Measurements from ENCODE around the gene CYB561. TPM values are rescaled to one million over a fixed set of nuclear protein-coding genes. Genes with fewer than 3 reads are reported as not detected.

CYB561 gene
- total and polyA plus RNA-seq, 10 of the 15 experiments (the other 5 are each of a cell fraction or from before 2014, with no cell fraction given), result 0.52 to 6.9 (median 2.5) TPM

DNA sequence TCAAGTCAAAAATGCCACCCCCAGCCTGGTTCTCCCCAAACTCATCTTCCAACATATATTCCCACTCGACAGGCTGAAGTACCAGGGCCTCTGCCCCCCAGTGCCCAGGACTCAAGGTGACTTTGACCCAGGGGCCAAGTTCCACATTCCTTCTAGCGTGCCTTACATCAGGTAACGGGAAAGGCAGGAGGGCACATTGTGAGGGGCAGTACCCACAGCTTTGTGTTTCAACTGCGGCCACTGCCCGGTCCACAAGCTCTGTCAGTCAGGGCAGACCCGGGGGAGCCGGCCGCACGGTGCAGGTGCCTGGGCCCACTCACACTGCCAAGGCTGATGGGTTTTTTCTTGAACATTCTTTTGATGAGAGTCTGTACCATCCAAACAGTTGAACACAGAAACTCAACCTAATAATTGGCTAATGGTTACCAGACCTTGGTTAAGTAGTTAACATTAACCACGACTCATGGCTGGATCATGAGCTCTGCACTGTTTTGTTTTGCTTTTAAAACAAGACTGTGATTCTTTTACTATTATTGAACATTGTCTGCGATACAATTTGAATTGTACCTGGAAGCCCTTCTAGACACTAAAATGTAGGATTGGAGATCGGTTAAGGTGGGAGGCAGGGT, 48.3 kb upstream of the CYB561 start:
- Histone ChIP-seq H3K9me3 (replicated peaks; ENCODE audit: control insufficient read depth, insufficient read depth, low read length) (no peaks in the 10 kb centered on the region), H3K27me3 (replicated peaks in 1 of 2; ENCODE audit: control insufficient read depth in 2 of 2, insufficient read depth in 2 of 2, low read length in 1 of 2) (peaks cover 0 to 1% of the 10 kb centered on the region in 2 experiments; a peak in 3 of 4 replicates), H3K4me3 (no peak overlapping the region), H4K20me1 (ENCODE audit: control insufficient read depth, insufficient read depth) (no peaks in the 10 kb centered on the region), H2AFZ (ENCODE audit: control insufficient read depth, low read depth, low read length) (no peak overlapping the region), H3K36me3 (ENCODE audit: control insufficient read depth in 2 of 2, insufficient read depth in 2 of 2, low read length in 1 of 2) (no peaks in the 10 kb centered on the region), H3K4me1 (ENCODE audit: control insufficient read depth, insufficient read depth, low read length) (no peaks in the 10 kb centered on the region), H3K9ac (ENCODE audit: control insufficient read depth, insufficient read depth, low read length) (no peak overlapping the region), H3K79me2 (ENCODE audit: control insufficient read depth, insufficient read depth, low read length) (no peaks in the 10 kb centered on the region), H3K4me2 (ENCODE audit: control insufficient read depth, insufficient read depth) (no peak overlapping the region), H3K27ac (ENCODE audit: control insufficient read depth, insufficient read depth) (no peak overlapping the region)
- ATAC-seq, result no peak
- no peak for DNase-seq (ENCODE audit: low read depth, low spot score)
- in situ Hi-C loops (cut with MboI), result no loop called here
- POLR2A ChIA-PET, result no interaction called here
- BruUV-seq (replicated peaks), result no TSS peak
- CTCF ChIA-PET, result interaction anchor here (1.0 to 1.4 kb wide), 2 partner anchors 20 to 372 kb away, joined by 3 read pairs; no protein-coding TSS in a partner anchor
- SMC1A ChIA-PET (ENCODE audit: uncharacterized antibody, unreplicated experiment), result no interaction called here
- FAIRE-seq, result no peak
- RAD21 ChIA-PET (ENCODE audit: unreplicated experiment), result interaction anchor here (1.0 kb wide), 1 partner anchor 69 kb away, joined by 3 read pairs; no protein-coding TSS in a partner anchor
- 42% methylated on average over 12 of the region's 12 CpGs for WGBS (ENCODE audit: insufficient coverage, insufficient replicate concordance, low lambda C conversion rate, missing lambda C conversion rate)
- intact Hi-C loops (cut with micrococcal nuclease; ENCODE audit: unreplicated experiment), result no loop called here
- TF ChIP-seq, protein P1, sequence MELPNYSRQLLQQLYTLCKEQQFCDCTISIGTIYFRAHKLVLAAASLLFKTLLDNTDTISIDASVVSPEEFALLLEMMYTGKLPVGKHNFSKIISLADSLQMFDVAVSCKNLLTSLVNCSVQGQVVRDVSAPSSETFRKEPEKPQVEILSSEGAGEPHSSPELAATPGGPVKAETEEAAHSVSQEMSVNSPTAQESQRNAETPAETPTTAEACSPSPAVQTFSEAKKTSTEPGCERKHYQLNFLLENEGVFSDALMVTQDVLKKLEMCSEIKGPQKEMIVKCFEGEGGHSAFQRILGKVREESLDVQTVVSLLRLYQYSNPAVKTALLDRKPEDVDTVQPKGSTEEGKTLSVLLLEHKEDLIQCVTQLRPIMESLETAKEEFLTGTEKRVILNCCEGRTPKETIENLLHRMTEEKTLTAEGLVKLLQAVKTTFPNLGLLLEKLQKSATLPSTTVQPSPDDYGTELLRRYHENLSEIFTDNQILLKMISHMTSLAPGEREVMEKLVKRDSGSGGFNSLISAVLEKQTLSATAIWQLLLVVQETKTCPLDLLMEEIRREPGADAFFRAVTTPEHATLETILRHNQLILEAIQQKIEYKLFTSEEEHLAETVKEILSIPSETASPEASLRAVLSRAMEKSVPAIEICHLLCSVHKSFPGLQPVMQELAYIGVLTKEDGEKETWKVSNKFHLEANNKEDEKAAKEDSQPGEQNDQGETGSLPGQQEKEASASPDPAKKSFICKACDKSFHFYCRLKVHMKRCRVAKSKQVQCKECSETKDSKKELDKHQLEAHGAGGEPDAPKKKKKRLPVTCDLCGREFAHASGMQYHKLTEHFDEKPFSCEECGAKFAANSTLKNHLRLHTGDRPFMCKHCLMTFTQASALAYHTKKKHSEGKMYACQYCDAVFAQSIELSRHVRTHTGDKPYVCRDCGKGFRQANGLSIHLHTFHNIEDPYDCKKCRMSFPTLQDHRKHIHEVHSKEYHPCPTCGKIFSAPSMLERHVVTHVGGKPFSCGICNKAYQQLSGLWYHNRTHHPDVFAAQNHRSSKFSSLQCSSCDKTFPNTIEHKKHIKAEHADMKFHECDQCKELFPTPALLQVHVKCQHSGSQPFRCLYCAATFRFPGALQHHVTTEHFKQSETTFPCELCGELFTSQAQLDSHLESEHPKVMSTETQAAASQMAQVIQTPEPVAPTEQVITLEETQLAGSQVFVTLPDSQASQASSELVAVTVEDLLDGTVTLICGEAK (IDR thresholded peaks at IDR 0.05; ENCODE audit: borderline replicate concordance), result no peak
- no peak for TF ChIP-seq JUND (IDR thresholded peaks at IDR 0.05; ENCODE audit: low read depth, low read length)
- no peak for TF ChIP-seq TARDBP (IDR thresholded peaks at IDR 0.05; ENCODE audit: borderline replicate concordance)
- no peak for TF ChIP-seq NBN (IDR thresholded peaks at IDR 0.05)
- TF ChIP-seq BMI1 (IDR thresholded peaks at IDR 0.05; ENCODE audit: borderline replicate concordance), result no peak
- no peak for TF ChIP-seq TAF1 (IDR thresholded peaks at IDR 0.05; ENCODE audit: borderline replicate concordance, low read depth, low read length)
- TF ChIP-seq BCLAF1 (IDR thresholded peaks at IDR 0.05), result no peak
- TF ChIP-seq ZZZ3 (IDR thresholded peaks at IDR 0.05; ENCODE audit: control insufficient read depth, insufficient read length, low read depth), result no peak
- TF ChIP-seq, protein P2, sequence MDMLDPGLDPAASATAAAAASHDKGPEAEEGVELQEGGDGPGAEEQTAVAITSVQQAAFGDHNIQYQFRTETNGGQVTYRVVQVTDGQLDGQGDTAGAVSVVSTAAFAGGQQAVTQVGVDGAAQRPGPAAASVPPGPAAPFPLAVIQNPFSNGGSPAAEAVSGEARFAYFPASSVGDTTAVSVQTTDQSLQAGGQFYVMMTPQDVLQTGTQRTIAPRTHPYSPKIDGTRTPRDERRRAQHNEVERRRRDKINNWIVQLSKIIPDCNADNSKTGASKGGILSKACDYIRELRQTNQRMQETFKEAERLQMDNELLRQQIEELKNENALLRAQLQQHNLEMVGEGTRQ (IDR thresholded peaks at IDR 0.05; ENCODE audit: borderline replicate concordance, low read depth, low read length), result no peak
- TF ChIP-seq CBX3 (IDR thresholded peaks at IDR 0.05; ENCODE audit: borderline replicate concordance, low read depth), result no peak
- TF ChIP-seq, protein P3, sequence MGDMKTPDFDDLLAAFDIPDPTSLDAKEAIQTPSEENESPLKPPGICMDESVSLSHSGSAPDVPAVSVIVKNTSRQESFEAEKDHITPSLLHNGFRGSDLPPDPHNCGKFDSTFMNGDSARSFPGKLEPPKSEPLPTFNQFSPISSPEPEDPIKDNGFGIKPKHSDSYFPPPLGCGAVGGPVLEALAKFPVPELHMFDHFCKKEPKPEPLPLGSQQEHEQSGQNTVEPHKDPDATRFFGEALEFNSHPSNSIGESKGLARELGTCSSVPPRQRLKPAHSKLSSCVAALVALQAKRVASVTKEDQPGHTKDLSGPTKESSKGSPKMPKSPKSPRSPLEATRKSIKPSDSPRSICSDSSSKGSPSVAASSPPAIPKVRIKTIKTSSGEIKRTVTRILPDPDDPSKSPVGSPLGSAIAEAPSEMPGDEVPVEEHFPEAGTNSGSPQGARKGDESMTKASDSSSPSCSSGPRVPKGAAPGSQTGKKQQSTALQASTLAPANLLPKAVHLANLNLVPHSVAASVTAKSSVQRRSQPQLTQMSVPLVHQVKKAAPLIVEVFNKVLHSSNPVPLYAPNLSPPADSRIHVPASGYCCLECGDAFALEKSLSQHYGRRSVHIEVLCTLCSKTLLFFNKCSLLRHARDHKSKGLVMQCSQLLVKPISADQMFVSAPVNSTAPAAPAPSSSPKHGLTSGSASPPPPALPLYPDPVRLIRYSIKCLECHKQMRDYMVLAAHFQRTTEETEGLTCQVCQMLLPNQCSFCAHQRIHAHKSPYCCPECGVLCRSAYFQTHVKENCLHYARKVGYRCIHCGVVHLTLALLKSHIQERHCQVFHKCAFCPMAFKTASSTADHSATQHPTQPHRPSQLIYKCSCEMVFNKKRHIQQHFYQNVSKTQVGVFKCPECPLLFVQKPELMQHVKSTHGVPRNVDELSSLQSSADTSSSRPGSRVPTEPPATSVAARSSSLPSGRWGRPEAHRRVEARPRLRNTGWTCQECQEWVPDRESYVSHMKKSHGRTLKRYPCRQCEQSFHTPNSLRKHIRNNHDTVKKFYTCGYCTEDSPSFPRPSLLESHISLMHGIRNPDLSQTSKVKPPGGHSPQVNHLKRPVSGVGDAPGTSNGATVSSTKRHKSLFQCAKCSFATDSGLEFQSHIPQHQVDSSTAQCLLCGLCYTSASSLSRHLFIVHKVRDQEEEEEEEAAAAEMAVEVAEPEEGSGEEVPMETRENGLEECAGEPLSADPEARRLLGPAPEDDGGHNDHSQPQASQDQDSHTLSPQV (IDR thresholded peaks at IDR 0.05), result no peak
- no peak for TF ChIP-seq ZNF24 (IDR thresholded peaks at IDR 0.05)

Measured in GM12878 (cell line).